Thyroid gland (tissue), 4 donors: ENCODE results near the gene VWDE. TPM values are rescaled to one million over a fixed set of nuclear protein-coding genes. Genes with fewer than 3 reads are reported as not detected.

ENCODE experiments used
- DNase-seq, 2 donors: peaks; one replicate each; pipeline ENCODE4 v3.0.0-alpha.2; 2019
- H3K27ac ChIP-seq, 3 donors: fragments of 200-600 bp; sonication (generic); 1 replicate in 2 of 3; 2 replicates in 1 of 3; pipeline ENCODE4 v1.5.1; 2016 to 2019; ENCODE audit warnings: mild to moderate bottlenecking in 1 of 3, moderate library complexity in 1 of 3
- H3K27me3 ChIP-seq: fragments of 200-600 bp; sonication (generic); one replicate; pipeline ENCODE4 v1.5.1; 2019
- H3K36me3 ChIP-seq, 2 donors: fragments of 200-600 bp; sonication (generic); one replicate each; pipeline ENCODE4 v1.5.1; 2016 to 2019
- H3K4me1 ChIP-seq, 2 donors: fragments of 200-600 bp; sonication (generic); one replicate each; pipeline ENCODE4 v1.5.1; 2017 to 2019
- H3K4me3 ChIP-seq, 3 donors: fragments of 200-600 bp; sonication (generic); replicated peaks in 1 of 3; 1 replicate in 2 of 3; 2 replicates in 1 of 3; pipeline ENCODE4 v1.5.1; 2016; ENCODE audit warnings: mild to moderate bottlenecking in 1 of 3
- H3K9me3 ChIP-seq: fragments of 200-600 bp; sonication (generic); one replicate; pipeline ENCODE4 v1.5.1; 2017
- POLR2A ChIP-seq, 2 donors: fragments of 450-650 bp; IDR thresholded peaks; one replicate each; pipeline ENCODE4 v1.6.1; 2017; ENCODE audit warnings: antibody characterized with exemption in 2 of 2, mild to moderate bottlenecking in 2 of 2, moderate library complexity in 1 of 2
- WGBS, 2 donors: methylation state at CpG; one replicate each; pipeline ENCODE4 v1.1.5; 2017; 5-methylcytosine and 5-hydroxymethylcytosine counted together
- intact Hi-C: fragments of 100-400 bp; cut with DNase I; formaldehyde crosslinking; loops from one replicate; pipeline ENCODE4 v1.15.1; 2023
- total RNA-seq, 4 donors: library from RNA; depleted of rRNA; stranded (reverse); fragments of >200 nt; gene quantifications; one replicate each; pipeline ENCODE4 v1.2.3, GENCODE V29; 2016
- TF ChIP-seq, protein P1 (sequence below), 6 experiments: fragments of 200-600 bp in 3 of 6; fragments of 450-650 bp in 3 of 6; sonication (generic) in 3 of 6; IDR thresholded peaks; one replicate each; pipeline ENCODE4 v1.5.1; 2016 to 2019; ENCODE audit warnings: antibody characterized with exemption in 6 of 6, mild to moderate bottlenecking in 2 of 6, inconsistent platforms in 1 of 6, moderate library complexity in 1 of 6

VWDE gene
- total RNA-seq, 4 donors from 2014 or later, result 2.7 to 15.1 (median 9.7) TPM

DNA sequence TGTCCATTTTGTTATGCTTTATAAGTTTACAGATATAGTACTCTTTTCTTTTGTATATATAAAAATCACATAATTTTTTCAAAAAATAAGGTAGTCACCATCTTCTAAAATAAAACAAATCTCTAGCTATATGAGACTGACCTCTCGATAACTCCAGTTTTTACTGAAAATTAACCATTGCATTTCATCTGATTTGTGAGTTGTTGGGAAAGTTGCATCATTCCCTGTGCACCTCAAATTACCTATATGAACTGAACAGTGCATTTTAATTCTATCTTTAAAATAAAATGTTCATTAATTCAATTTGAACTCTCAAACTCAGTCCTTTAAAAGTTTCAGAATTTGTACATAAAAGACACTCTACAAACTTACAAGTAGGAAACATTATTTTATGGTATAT, 86.0 kb downstream of the VWDE start:
- Histone ChIP-seq H3K4me1 (no peaks in the 10 kb centered on the region), H3K27ac (no peak overlapping the region), H3K27me3 (no peaks in the 10 kb centered on the region), H3K4me3 (no peak overlapping the region), H3K9me3 (no peaks in the 10 kb centered on the region), H3K36me3 (no peaks in the 10 kb centered on the region)
- intact Hi-C loops, result no loop called here
- no peak for DNase-seq
- TF ChIP-seq POLR2A (IDR thresholded peaks at IDR 0.05), result no peak
- TF ChIP-seq, protein P1, sequence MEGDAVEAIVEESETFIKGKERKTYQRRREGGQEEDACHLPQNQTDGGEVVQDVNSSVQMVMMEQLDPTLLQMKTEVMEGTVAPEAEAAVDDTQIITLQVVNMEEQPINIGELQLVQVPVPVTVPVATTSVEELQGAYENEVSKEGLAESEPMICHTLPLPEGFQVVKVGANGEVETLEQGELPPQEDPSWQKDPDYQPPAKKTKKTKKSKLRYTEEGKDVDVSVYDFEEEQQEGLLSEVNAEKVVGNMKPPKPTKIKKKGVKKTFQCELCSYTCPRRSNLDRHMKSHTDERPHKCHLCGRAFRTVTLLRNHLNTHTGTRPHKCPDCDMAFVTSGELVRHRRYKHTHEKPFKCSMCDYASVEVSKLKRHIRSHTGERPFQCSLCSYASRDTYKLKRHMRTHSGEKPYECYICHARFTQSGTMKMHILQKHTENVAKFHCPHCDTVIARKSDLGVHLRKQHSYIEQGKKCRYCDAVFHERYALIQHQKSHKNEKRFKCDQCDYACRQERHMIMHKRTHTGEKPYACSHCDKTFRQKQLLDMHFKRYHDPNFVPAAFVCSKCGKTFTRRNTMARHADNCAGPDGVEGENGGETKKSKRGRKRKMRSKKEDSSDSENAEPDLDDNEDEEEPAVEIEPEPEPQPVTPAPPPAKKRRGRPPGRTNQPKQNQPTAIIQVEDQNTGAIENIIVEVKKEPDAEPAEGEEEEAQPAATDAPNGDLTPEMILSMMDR (IDR thresholded peaks at IDR 0.05), result no peak
- 93 to 100% methylated on average over 1 of the region's 1 CpG for WGBS, 2 donors

- TF ChIP-seq POLR2A (IDR thresholded peaks at IDR 0.05), result no peak
- TF ChIP-seq, protein P1 (IDR thresholded peaks at IDR 0.05), result no peak
- Histone ChIP-seq H3K36me3 (no peaks in the 10 kb centered on the region), H3K27me3 (no peaks in the 10 kb centered on the region), H3K4me1 (no peaks in the 10 kb centered on the region), H3K27ac (no peak overlapping the region), H3K4me3 (no peak overlapping the region), H3K9me3 (no peaks in the 10 kb centered on the region)
- intact Hi-C loops, result no loop called here
- DNase-seq, result no peak
- 36 to 65% methylated on average over 3 of the region's 3 CpGs for WGBS, 2 donors
Observed at GRCh38 chr7:12316925-12317324, 86.7 kb downstream of the VWDE start.

DNA sequence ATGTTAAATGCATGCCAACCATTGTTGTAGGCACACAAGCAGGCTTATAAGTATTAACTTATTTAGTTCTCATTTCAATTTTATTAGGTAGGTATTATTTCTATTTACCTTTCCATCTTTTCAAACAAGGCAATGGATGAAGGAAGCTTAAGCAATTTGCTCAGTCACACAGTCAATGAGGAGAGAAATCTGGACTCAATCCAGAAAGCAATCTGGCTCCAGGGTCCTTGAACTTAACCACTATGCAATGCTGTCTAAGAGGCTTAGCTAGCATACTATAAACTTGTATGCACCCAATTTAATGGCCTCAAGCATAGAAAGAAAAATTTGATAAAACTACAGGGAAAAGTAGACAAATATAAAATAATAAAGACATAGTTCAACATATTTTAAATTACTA, 88.6 kb downstream of the VWDE start:
- DNase-seq, result peak in 1 of 2 donors; percentile 4
- H3K4me3 ChIP-seq, result no peak overlapping the region
- no peaks in the 10 kb centered on the region for H3K4me1 ChIP-seq

GRCh38 chr7:12314199-12314598, 89.5 kb downstream of the VWDE start:
- intact Hi-C loops, result no loop called here

More for the DNA sequence above, 88.6 kb downstream of the VWDE start:
- Histone ChIP-seq H3K27ac (no peak overlapping the region), H3K27me3 (no peaks in the 10 kb centered on the region), H3K9me3 (no peaks in the 10 kb centered on the region), H3K36me3 (no peaks in the 10 kb centered on the region)
- TF ChIP-seq, protein P1 (IDR thresholded peaks at IDR 0.05), result no peak
- TF ChIP-seq POLR2A (IDR thresholded peaks at IDR 0.05), result no peak
- intact Hi-C loops, result no loop called here

DNA sequence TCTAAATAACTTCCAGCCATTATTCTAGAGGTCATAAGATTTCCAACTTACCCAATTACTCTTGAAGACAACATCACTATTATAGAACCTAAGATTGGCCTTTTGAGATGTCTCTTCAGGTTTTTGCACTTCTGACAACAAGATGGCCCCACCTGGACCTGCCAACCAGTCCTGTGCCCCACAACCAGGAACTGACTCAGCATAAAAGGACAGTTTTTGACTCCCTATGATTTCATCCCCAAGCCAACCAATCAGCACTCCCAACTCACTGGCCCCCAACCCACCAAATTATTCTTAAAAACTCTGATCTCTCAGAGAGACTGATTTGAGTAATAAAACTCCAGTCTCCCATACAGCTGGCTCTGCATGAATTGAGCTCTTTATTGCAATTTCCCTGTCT, 98.2 kb downstream of the VWDE start:
- DNase-seq, result no peak
- TF ChIP-seq, protein P1 (IDR thresholded peaks at IDR 0.05), result no peak
- no peak for TF ChIP-seq POLR2A (IDR thresholded peaks at IDR 0.05)
- intact Hi-C loops, result no loop called here
- H3K4me1 ChIP-seq, result no peaks in the 10 kb centered on the region
- H3K36me3 ChIP-seq, result no peaks in the 10 kb centered on the region
- H3K9me3 ChIP-seq, result no peaks in the 10 kb centered on the region
- H3K27me3 ChIP-seq, result no peaks in the 10 kb centered on the region
- no peak overlapping the region for H3K4me3 ChIP-seq
- H3K27ac ChIP-seq, result no peak overlapping the region

More at GRCh38 chr7:12314199-12314598, 89.5 kb downstream of the VWDE start:
- DNase-seq, result no peak
- TF ChIP-seq, protein P1 (IDR thresholded peaks at IDR 0.05), result no peak
- TF ChIP-seq POLR2A (IDR thresholded peaks at IDR 0.05), result no peak
- Histone ChIP-seq H3K36me3 (no peaks in the 10 kb centered on the region), H3K4me1 (no peaks in the 10 kb centered on the region), H3K4me3 (no peak overlapping the region), H3K9me3 (no peaks in the 10 kb centered on the region), H3K27me3 (no peaks in the 10 kb centered on the region), H3K27ac (no peak overlapping the region)
